ENCODE measurements around the gene SUMF1. TPM values are rescaled to one million over a fixed set of nuclear protein-coding genes. Genes with fewer than 3 reads are reported as not detected.

SUMF1 gene
- total and polyA plus RNA-seq, 2 donors (not counting 1 experiment from before 2014, with no cell fraction given) = 10.3 to 21.2 TPM

DNA sequence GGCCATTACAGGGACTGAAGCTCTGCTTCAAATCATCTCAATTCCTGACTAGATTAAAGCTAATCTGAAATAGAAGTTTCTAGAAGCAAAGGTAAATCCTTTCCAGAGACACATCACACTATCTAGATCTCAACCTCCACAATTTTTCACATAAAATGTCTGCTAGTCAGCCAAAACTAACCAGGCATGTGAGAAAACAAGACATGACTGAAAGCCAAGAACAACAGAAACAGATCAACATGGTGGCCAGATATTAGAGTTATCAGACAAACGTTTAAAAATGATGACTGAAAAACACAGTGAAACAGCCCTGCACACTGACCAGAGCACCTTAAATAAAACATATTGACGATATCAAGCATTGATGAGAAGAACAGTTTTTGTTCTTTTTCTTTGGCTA lies 59.1 kb downstream of the SUMF1 start:
- H3K4me2 ChIP-seq (replicated peaks; ENCODE audit: low read depth, low read length, poor library complexity, severe bottlenecking) = no peak overlapping the region
- TF ChIP-seq, protein P1, sequence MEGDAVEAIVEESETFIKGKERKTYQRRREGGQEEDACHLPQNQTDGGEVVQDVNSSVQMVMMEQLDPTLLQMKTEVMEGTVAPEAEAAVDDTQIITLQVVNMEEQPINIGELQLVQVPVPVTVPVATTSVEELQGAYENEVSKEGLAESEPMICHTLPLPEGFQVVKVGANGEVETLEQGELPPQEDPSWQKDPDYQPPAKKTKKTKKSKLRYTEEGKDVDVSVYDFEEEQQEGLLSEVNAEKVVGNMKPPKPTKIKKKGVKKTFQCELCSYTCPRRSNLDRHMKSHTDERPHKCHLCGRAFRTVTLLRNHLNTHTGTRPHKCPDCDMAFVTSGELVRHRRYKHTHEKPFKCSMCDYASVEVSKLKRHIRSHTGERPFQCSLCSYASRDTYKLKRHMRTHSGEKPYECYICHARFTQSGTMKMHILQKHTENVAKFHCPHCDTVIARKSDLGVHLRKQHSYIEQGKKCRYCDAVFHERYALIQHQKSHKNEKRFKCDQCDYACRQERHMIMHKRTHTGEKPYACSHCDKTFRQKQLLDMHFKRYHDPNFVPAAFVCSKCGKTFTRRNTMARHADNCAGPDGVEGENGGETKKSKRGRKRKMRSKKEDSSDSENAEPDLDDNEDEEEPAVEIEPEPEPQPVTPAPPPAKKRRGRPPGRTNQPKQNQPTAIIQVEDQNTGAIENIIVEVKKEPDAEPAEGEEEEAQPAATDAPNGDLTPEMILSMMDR (IDR thresholded peaks at IDR 0.05) = no peak
- TF ChIP-seq EZH2 (IDR thresholded peaks at IDR 0.05; ENCODE audit: borderline replicate concordance, insufficient read depth, low read depth, low read length, poor library complexity, severe bottlenecking) = no peak

DNA sequence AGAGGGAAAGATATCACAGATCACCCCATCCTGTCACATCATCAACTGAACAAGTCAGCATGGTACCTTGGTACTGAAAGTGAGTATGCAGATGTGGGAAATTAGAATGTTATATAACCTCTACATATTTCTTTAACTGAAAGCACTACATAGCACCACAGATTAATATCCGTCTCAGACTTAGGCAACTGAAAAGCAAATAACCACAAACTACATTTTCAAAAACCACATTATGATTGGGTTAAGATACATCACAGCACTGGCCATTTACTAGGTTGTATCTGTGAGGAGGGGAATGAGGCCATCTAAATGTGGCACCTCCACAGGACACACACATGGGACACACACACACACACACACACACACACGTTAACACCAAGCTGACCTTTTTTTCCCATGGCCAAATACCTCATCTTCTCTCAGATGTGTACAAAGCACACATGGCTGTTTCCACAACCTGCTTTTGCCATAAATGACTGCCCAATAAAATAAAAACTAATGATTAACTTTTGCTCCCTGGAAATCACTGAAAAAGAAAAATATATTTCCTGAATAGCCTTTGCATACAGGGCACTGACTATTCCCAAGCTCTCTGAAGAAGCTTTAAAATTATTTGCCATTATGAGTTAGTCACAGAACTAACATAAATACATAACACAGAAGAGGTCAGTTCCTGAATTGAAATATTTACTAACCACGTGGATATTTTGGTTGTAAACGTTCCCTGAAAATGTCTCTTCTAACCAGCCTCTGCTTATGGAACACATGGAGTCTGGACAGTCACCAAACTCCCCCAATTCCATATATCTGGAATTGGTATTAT lies 60.1 kb downstream of the SUMF1 start:
- H3K4me1 Mint-ChIP-seq = no peaks in the 10 kb centered on the region
- Histone ChIP-seq H3K9ac (ENCODE audit: low read length) (no peak overlapping the region), H3K4me3 (ENCODE audit: control extremely low read depth in 1 of 5, extremely low read depth in 1 of 5, insufficient read depth in 1 of 5, low read depth in 2 of 5, low read length in 4 of 5) (no peak overlapping the region), H3K79me2 (ENCODE audit: control insufficient read depth, insufficient read depth, low read length) (no peaks in the 10 kb centered on the region), H2AFZ (ENCODE audit: insufficient read depth, low read depth, low read length, poor library complexity, severe bottlenecking) (no peak overlapping the region), H3K27ac (ENCODE audit: low read length in 2 of 2) (no peak overlapping the region), H3K27me3 (replicated peaks in 1 of 4; ENCODE audit: control extremely low read depth in 1 of 4, control insufficient read depth in 3 of 4, insufficient read depth in 4 of 4, low read length in 3 of 4) (no peaks in the 10 kb centered on the region), H3K4me2 (replicated peaks; ENCODE audit: low read depth, low read length, poor library complexity, severe bottlenecking) (no peak overlapping the region), H3K9me3 (ENCODE audit: control extremely low read depth in 1 of 3, control insufficient read depth in 2 of 3, insufficient read depth in 1 of 3, low read length in 2 of 3) (no peaks in the 10 kb centered on the region), H4K20me1 (ENCODE audit: control insufficient read depth, insufficient read depth, low read length, poor library complexity, severe bottlenecking) (no peaks in the 10 kb centered on the region), H3K36me3 (replicated peaks in 1 of 2; ENCODE audit: control extremely low read depth in 1 of 2, control insufficient read depth in 1 of 2, extremely low read depth in 1 of 2, insufficient read depth in 2 of 2, low read length in 1 of 2) (peaks cover 6 to 20% of the 10 kb centered on the region in 2 experiments), H3K4me1 (ENCODE audit: control insufficient read depth in 2 of 2, insufficient read depth in 2 of 2, low read length in 2 of 2) (no peaks in the 10 kb centered on the region)
- no peak for DNase-seq
- ChIA-PET CTCF (no interaction called here), POLR2A (no interaction called here)
- H3K4me3 Mint-ChIP-seq = no peak overlapping the region
- WGBS (ENCODE audit: insufficient coverage) = no CpG with 5 or more reads among the region's 4 CpGs
- intact Hi-C loops (cut with micrococcal nuclease) = no loop called here
- no peaks in the 10 kb centered on the region for H3K27me3 Mint-ChIP-seq
- no peaks in the 10 kb centered on the region for H3K9me3 Mint-ChIP-seq (ENCODE audit: insufficient read depth)
- H3K27ac Mint-ChIP-seq = no peak overlapping the region
- TF ChIP-seq EZH2 (IDR thresholded peaks at IDR 0.05; ENCODE audit: borderline replicate concordance, insufficient read depth, low read depth, low read length, poor library complexity, severe bottlenecking) = no peak
- TF ChIP-seq, protein P1 (IDR thresholded peaks at IDR 0.05) = no peak
- ATAC-seq (ENCODE audit: low read depth) = no peak

More for the DNA sequence above, 59.1 kb downstream of the SUMF1 start:
- Mint-ChIP-seq H3K27me3 (no peaks in the 10 kb centered on the region), H3K4me1 (no peaks in the 10 kb centered on the region), H3K9me3 (ENCODE audit: insufficient read depth) (no peaks in the 10 kb centered on the region), H3K27ac (no peak overlapping the region), H3K4me3 (no peak overlapping the region)
- H3K36me3 ChIP-seq (replicated peaks in 1 of 2; ENCODE audit: control extremely low read depth in 1 of 2, control insufficient read depth in 1 of 2, extremely low read depth in 1 of 2, insufficient read depth in 2 of 2, low read length in 1 of 2) = peaks cover 6 to 19% of the 10 kb centered on the region in 2 experiments
- CTCF ChIA-PET = no interaction called here
- H3K4me3 ChIP-seq (ENCODE audit: control extremely low read depth in 1 of 5, extremely low read depth in 1 of 5, insufficient read depth in 1 of 5, low read depth in 2 of 5, low read length in 4 of 5) = no peak overlapping the region
- H3K27ac ChIP-seq (ENCODE audit: low read length in 2 of 2) = no peak overlapping the region
- H3K9me3 ChIP-seq (ENCODE audit: control extremely low read depth in 1 of 3, control insufficient read depth in 2 of 3, insufficient read depth in 1 of 3, low read length in 2 of 3) = no peaks in the 10 kb centered on the region
- intact Hi-C loops (cut with micrococcal nuclease) = no loop called here
- no peaks in the 10 kb centered on the region for H4K20me1 ChIP-seq (ENCODE audit: control insufficient read depth, insufficient read depth, low read length, poor library complexity, severe bottlenecking)
- H3K27me3 ChIP-seq (replicated peaks in 1 of 4; ENCODE audit: control extremely low read depth in 1 of 4, control insufficient read depth in 3 of 4, insufficient read depth in 4 of 4, low read length in 3 of 4) = no peaks in the 10 kb centered on the region
- 100% methylated on average over 1 of the region's 2 CpGs for WGBS (ENCODE audit: insufficient coverage)
- no peak overlapping the region for H2AFZ ChIP-seq (ENCODE audit: insufficient read depth, low read depth, low read length, poor library complexity, severe bottlenecking)
- POLR2A ChIA-PET = no interaction called here
- ATAC-seq (ENCODE audit: low read depth) (no peak), DNase-seq (no peak)
- no peak overlapping the region for H3K9ac ChIP-seq (ENCODE audit: low read length)
- no peaks in the 10 kb centered on the region for H3K4me1 ChIP-seq (ENCODE audit: control insufficient read depth in 2 of 2, insufficient read depth in 2 of 2, low read length in 2 of 2)
- H3K79me2 ChIP-seq (ENCODE audit: control insufficient read depth, insufficient read depth, low read length) = no peaks in the 10 kb centered on the region
